Stimulated activated CD4-positive, alpha-beta T cell treated with anti-CD3 and anti-CD28 coated beads, Interleukin-2, amount 100 ng/mL, for 4 hours (primary cell): Measurements from ENCODE around the gene HERC3.

Experiments used
- DNase-seq: peaks from one replicate; pipeline ENCODE4 v3.0.0-alpha.2; 2020; ENCODE audit warnings: low read depth

HERC3 gene

GRCh38 chr4:88720451-88721428 lies 128.5 kb downstream of the HERC3 start:
- no peak for DNase-seq

- no peak for DNase-seq
Observed at GRCh38 chr4:88722276-88722780, 130.0 kb downstream of the HERC3 start.

GRCh38 chr4:88722828-88723227 lies 130.5 kb downstream of the HERC3 start:
- DNase-seq: no peak

GRCh38 chr4:88724406-88724805 lies 132.1 kb downstream of the HERC3 start:
- no peak for DNase-seq

- DNase-seq: no peak
Observed at GRCh38 chr4:88725143-88725542, 132.9 kb downstream of the HERC3 start.

GRCh38 chr4:88725986-88726385 lies 133.7 kb downstream of the HERC3 start:
- no peak for DNase-seq

- DNase-seq: no peak
Observed at GRCh38 chr4:88728146-88728545, 135.9 kb downstream of the HERC3 start.

GRCh38 chr4:88729146-88729760 lies 137.0 kb downstream of the HERC3 start:
- no peak for DNase-seq

GRCh38 chr4:88730811-88731210 lies 138.5 kb downstream of the HERC3 start:
- no peak for DNase-seq

GRCh38 chr4:88731381-88731780 lies 139.1 kb downstream of the HERC3 start:
- DNase-seq: no peak

GRCh38 chr4:88732714-88733368 lies 140.6 kb downstream of the HERC3 start:
- DNase-seq: no peak

GRCh38 chr4:88734403-88734949 lies 142.2 kb downstream of the HERC3 start:
- DNase-seq: no peak

- DNase-seq: no peak
Observed at GRCh38 chr4:88735564-88735963, 143.3 kb downstream of the HERC3 start.

- DNase-seq: no peak
Observed at GRCh38 chr4:88736264-88736663, 144.0 kb downstream of the HERC3 start.

- DNase-seq: no peak
Observed at GRCh38 chr4:88737307-88737941, 145.1 kb downstream of the HERC3 start.

GRCh38 chr4:88738180-88738579 lies 145.9 kb downstream of the HERC3 start:
- no peak for DNase-seq

- no peak for DNase-seq
Observed at GRCh38 chr4:88742561-88742960, 150.3 kb downstream of the HERC3 start.

- DNase-seq: no peak
Observed at GRCh38 chr4:88743696-88744095, 151.4 kb downstream of the HERC3 start.

- DNase-seq: no peak
Observed at GRCh38 chr4:88744609-88745008, 152.3 kb downstream of the HERC3 start.

GRCh38 chr4:88745175-88745574 lies 152.9 kb downstream of the HERC3 start:
- DNase-seq: no peak

- DNase-seq: no peak
Observed at GRCh38 chr4:88745581-88746163, 153.4 kb downstream of the HERC3 start.
